Endothelial cell of umbilical vein (primary cell): ENCODE data around the gene AQP12A. TPM values are rescaled to one million over a fixed set of nuclear protein-coding genes. Genes with fewer than 3 reads are reported as not detected.

Experiments used
- BruUV-seq: library from RNA; stranded (reverse); fragments of 400-500 nt; replicated peaks from 2 replicates; lab custom pipeline; 2021; lab: Mats Ljungman, UMichigan
- CTCF ChIA-PET: fragments of 300-600, 350-600 bp; sonication (Branson Sonifier 250); formaldehyde crosslinking; loops from one replicate; lab custom pipeline; 2021; ENCODE audit warnings: antibody characterized with exemption, inconsistent platforms; lab: Charles Lee
- POLR2A ChIA-PET: fragments of 300-600, 350-600 bp; sonication (Branson Sonifier 250); formaldehyde crosslinking; loops from one replicate; lab custom pipeline; 2021; ENCODE audit warnings: antibody characterized with exemption, inconsistent platforms; lab: Charles Lee
- DNase-seq: peaks from one replicate; pipeline ENCODE4 v3.0.0-alpha.2; 2011; ENCODE audit warnings: low read depth, low spot score
- FAIRE-seq: peaks from 2 replicates; lab custom pipeline; 2011; peaks lifted over from hg19 to GRCh38; lab: Jason Lieb, UNC
- H2AFZ ChIP-seq: 2 replicates; pipeline ENCODE4 v1.6.0; 2012; ENCODE audit warnings: low read depth, low read length, control low read depth, inconsistent platforms
- H3K27ac ChIP-seq: 2 replicates; pipeline ENCODE4 v1.5.1; 2011; ENCODE audit warnings: low read depth, mild to moderate bottlenecking, control low read depth, low read length, moderate library complexity; ENCODE audit not compliant: insufficient read depth
- H3K27me3 ChIP-seq, 2 experiments: 2 replicates each; pipeline versions ENCODE4 v1.6.0 to v1.6.1; 2011; ENCODE audit warnings: low read length in 2 of 2, mixed read lengths in 1 of 2; ENCODE audit not compliant: control insufficient read depth in 2 of 2, insufficient read depth in 2 of 2
- H3K36me3 ChIP-seq, 2 experiments: 2 replicates in 1 of 2; 3 replicates in 1 of 2; pipeline ENCODE4 v1.5.1; 2011; ENCODE audit warnings: low read length in 2 of 2, mild to moderate bottlenecking in 1 of 2, moderate library complexity in 1 of 2; ENCODE audit not compliant: control insufficient read depth in 2 of 2, insufficient read depth in 2 of 2; ENCODE audit errors: extremely low read depth in 1 of 2
- H3K4me1 ChIP-seq: 3 replicates; pipeline ENCODE4 v1.5.1; 2011; ENCODE audit warnings: mild to moderate bottlenecking, low read length; ENCODE audit not compliant: control insufficient read depth, insufficient read depth; ENCODE audit errors: extremely low read depth
- H3K4me2 ChIP-seq: 2 replicates; pipeline ENCODE4 v1.6.1; 2011; ENCODE audit warnings: low read length, control low read depth, mixed read lengths; ENCODE audit not compliant: insufficient read depth
- H3K4me3 ChIP-seq, 3 experiments: fragments of 200-600 bp in 1 of 3; sonication (generic), shearing (Covaris generic) in 1 of 3; replicated peaks in 1 of 3; 2 replicates each; pipeline ENCODE4 v1.5.1; 2011 to 2016; ENCODE audit warnings: control low read depth in 3 of 3, low read length in 3 of 3, mild to moderate bottlenecking in 2 of 3, inconsistent platforms in 1 of 3, low read depth in 1 of 3, moderate library complexity in 1 of 3; ENCODE audit not compliant: insufficient read depth in 1 of 3
- H3K79me2 ChIP-seq: 2 replicates; pipeline ENCODE4 v1.6.0; 2012; ENCODE audit warnings: low read length, inconsistent platforms; ENCODE audit not compliant: control insufficient read depth, insufficient read depth
- H3K9ac ChIP-seq: replicated peaks from 2 replicates; pipeline ENCODE3; 2011; ENCODE audit warnings: low read length, control low read depth; ENCODE audit not compliant: insufficient read depth; ENCODE audit errors: extremely low read depth
- H3K9me1 ChIP-seq: replicated peaks from 3 replicates; pipeline ENCODE4 v1.6.0; 2011; ENCODE audit warnings: mild to moderate bottlenecking, low read length; ENCODE audit not compliant: control insufficient read depth, insufficient read depth; ENCODE audit errors: extremely low read depth
- H3K9me3 ChIP-seq: replicated peaks from 2 replicates; pipeline ENCODE4 v1.5.1; 2012; ENCODE audit warnings: low read length, inconsistent platforms; ENCODE audit not compliant: control insufficient read depth, insufficient read depth
- H4K20me1 ChIP-seq: replicated peaks from 2 replicates; pipeline ENCODE3; 2011; ENCODE audit warnings: mild to moderate bottlenecking, low read length; ENCODE audit not compliant: control insufficient read depth, insufficient read depth; ENCODE audit errors: extremely low read depth
- EZH2 ChIP-seq: IDR thresholded peaks from 2 replicates; pipeline ENCODE4 v1.6.1; 2012; ENCODE audit warnings: borderline replicate concordance, low read depth, mild to moderate bottlenecking, moderate library complexity, low read length, inconsistent platforms; ENCODE audit not compliant: severe bottlenecking
- FOS ChIP-seq: IDR thresholded peaks from 2 replicates; pipeline ENCODE4 v1.6.1; 2011; ENCODE audit warnings: mild to moderate bottlenecking, low read length, moderate library complexity, borderline replicate concordance; ENCODE audit not compliant: insufficient read depth
- GATA2 ChIP-seq: IDR thresholded peaks from 2 replicates; pipeline ENCODE4 v1.7.0; 2011; ENCODE audit warnings: low read depth, mild to moderate bottlenecking, moderate library complexity, mixed read lengths, low read length; ENCODE audit not compliant: insufficient read length, insufficient read depth
- JUN ChIP-seq: IDR thresholded peaks from 2 replicates; pipeline ENCODE4 v1.6.1; 2011; ENCODE audit warnings: borderline replicate concordance, low read depth; ENCODE audit not compliant: insufficient read length, insufficient read depth
- MYC ChIP-seq: IDR thresholded peaks from one replicate; pipeline ENCODE4 v1.6.1; 2011; ENCODE audit warnings: mild to moderate bottlenecking, low read depth, low read length
- POLR2A ChIP-seq: IDR thresholded peaks from 2 replicates; pipeline ENCODE4 v1.6.1; 2012; ENCODE audit warnings: low read depth, mild to moderate bottlenecking, control low read depth, low read length
- POLR2AphosphoS5 ChIP-seq: IDR thresholded peaks from 2 replicates; pipeline ENCODE4 v1.6.1; 2012; ENCODE audit warnings: low read depth, mild to moderate bottlenecking, control low read depth, low read length, moderate library complexity; ENCODE audit not compliant: insufficient read depth
- dilution Hi-C: fragments of 300-500 bp; cut with MboI; formaldehyde crosslinking; loops from one replicate; pipeline ENCODE4 v1.15.0; 2019; ENCODE audit warnings: low sequenced_read_pairs; ENCODE audit not compliant: extremely low pct_ligation_motif_present
- intact Hi-C: fragments of 100-400 bp; cut with micrococcal nuclease; formaldehyde crosslinking; loops from one replicate; pipeline ENCODE4 v1.10.0; 2022
- polyA plus RNA-seq, 4 experiments: library from polyadenylated mRNA; depleted of rRNA in 3 of 4; stranded (reverse) in 3 of 4; unstranded in 1 of 4; fragments of >200 nt; gene quantifications; 2 replicates each; pipeline versions ENCODE4 v1.2.1 to v1.2.3, GENCODE V29; 2011 to 2012; ENCODE audit warnings: missing spikeins in 1 of 4
- total RNA-seq: library from RNA; stranded (reverse); gene quantifications from 2 replicates; pipeline ENCODE4 v1.2.3, GENCODE V29; 2021
- TF ChIP-seq, protein P1 (sequence below), 2 donors: IDR thresholded peaks; 1 replicate in 1 of 2; 2 replicates in 1 of 2; pipeline ENCODE4 v1.5.1; 2011; ENCODE audit warnings: low read length in 2 of 2, mild to moderate bottlenecking in 2 of 2, moderate library complexity in 2 of 2, control low read depth in 1 of 2, inconsistent platforms in 1 of 2, low read depth in 1 of 2; ENCODE audit not compliant: insufficient read depth in 1 of 2; ENCODE audit errors: extremely low read depth in 1 of 2
- TF ChIP-seq, protein P2 (sequence below): IDR thresholded peaks from 2 replicates; pipeline ENCODE4 v1.6.1; 2011; ENCODE audit not compliant: insufficient read depth, insufficient read length

AQP12A gene
- total and polyA plus RNA-seq, 2 donors (not counting 3 experiments of a cell fraction or from before 2014, with no cell fraction given), result not detected

DNA sequence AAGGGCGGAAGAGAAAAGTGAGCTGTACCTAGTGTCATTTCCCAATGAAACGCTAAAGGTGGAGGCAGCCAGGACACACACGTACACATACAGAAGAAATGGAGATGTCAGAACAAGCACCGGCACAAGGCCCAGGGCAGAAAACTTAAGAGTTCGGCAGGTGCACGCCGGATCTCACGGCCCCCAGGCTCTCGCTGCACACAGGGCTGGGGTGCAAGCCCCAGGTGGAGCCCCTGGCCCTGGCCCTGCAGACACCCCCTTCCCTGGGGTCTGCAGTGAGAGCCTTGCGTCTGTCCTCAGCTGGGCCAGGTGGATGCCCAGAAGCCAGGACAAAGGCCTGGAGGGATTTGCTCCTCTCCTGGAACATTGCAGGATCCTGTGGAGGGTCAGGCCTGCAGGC, 36.7 kb downstream of the AQP12A start:
- Histone ChIP-seq H4K20me1 (no peaks in the 10 kb centered on the region), H3K4me3 (no peak overlapping the region), H3K4me1 (no peaks in the 10 kb centered on the region), H3K27me3 (no peaks in the 10 kb centered on the region), H3K36me3 (no peaks in the 10 kb centered on the region), H3K9me3 (no peaks in the 10 kb centered on the region), H3K9me1 (no peaks in the 10 kb centered on the region), H2AFZ (no peak overlapping the region), H3K27ac (no peak overlapping the region), H3K4me2 (no peak overlapping the region), H3K9ac (no peak overlapping the region), H3K79me2 (no peaks in the 10 kb centered on the region)
- ChIA-PET POLR2A (no interaction called here), CTCF (no interaction called here)
- FAIRE-seq (no peak), DNase-seq (no peak)
- no TSS peak for BruUV-seq
- no peak for TF ChIP-seq JUN
- TF ChIP-seq MYC, result no peak
- TF ChIP-seq GATA2, result no peak
- no peak for TF ChIP-seq EZH2
- TF ChIP-seq POLR2A, result no peak
- TF ChIP-seq POLR2AphosphoS5, result no peak
- TF ChIP-seq FOS, result no peak
- TF ChIP-seq, protein P1, sequence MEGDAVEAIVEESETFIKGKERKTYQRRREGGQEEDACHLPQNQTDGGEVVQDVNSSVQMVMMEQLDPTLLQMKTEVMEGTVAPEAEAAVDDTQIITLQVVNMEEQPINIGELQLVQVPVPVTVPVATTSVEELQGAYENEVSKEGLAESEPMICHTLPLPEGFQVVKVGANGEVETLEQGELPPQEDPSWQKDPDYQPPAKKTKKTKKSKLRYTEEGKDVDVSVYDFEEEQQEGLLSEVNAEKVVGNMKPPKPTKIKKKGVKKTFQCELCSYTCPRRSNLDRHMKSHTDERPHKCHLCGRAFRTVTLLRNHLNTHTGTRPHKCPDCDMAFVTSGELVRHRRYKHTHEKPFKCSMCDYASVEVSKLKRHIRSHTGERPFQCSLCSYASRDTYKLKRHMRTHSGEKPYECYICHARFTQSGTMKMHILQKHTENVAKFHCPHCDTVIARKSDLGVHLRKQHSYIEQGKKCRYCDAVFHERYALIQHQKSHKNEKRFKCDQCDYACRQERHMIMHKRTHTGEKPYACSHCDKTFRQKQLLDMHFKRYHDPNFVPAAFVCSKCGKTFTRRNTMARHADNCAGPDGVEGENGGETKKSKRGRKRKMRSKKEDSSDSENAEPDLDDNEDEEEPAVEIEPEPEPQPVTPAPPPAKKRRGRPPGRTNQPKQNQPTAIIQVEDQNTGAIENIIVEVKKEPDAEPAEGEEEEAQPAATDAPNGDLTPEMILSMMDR (IDR thresholded peaks at IDR 0.05; ENCODE audit: extremely low read depth in 1 of 2, insufficient read depth in 1 of 2, low read depth in 1 of 2, low read length in 2 of 2), result no peak
- TF ChIP-seq, protein P2, sequence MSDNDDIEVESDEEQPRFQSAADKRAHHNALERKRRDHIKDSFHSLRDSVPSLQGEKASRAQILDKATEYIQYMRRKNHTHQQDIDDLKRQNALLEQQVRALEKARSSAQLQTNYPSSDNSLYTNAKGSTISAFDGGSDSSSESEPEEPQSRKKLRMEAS, result no peak
- dilution Hi-C loops (no loop called here), intact Hi-C loops (no loop called here)
